Upper lobe of right lung (tissue), 1 donor: ENCODE results near the gene EPHA1. TPM values are rescaled to one million over a fixed set of nuclear protein-coding genes. Genes with fewer than 3 reads are reported as not detected.

Source experiments
- ATAC-seq: fragments of 200-7000 bp; cut with Tn5 transposase; one replicate; pipeline ENCODE4 v1.9.1; 2020; ENCODE audit warnings: mild to moderate bottlenecking, moderate library complexity
- DNase-seq: peaks from one replicate; pipeline ENCODE4 v3.0.0-alpha.2; 2020
- H3K27ac ChIP-seq: fragments of 200-600 bp; one replicate; pipeline ENCODE4 v1.8.0; 2022
- H3K27me3 ChIP-seq: fragments of 200-600 bp; one replicate; pipeline ENCODE4 v1.8.0; 2022; ENCODE audit warnings: mild to moderate bottlenecking
- H3K36me3 ChIP-seq: fragments of 200-600 bp; one replicate; pipeline ENCODE4 v1.8.0; 2022
- H3K4me1 ChIP-seq: fragments of 200-600 bp; one replicate; pipeline ENCODE4 v1.8.0; 2022
- H3K4me3 ChIP-seq: fragments of 200-600 bp; one replicate; pipeline ENCODE4 v1.8.0; 2022; ENCODE audit warnings: mild to moderate bottlenecking
- H3K9me3 ChIP-seq: fragments of 200-600 bp; one replicate; pipeline ENCODE4 v1.8.0; 2022
- CTCF ChIP-seq: fragments of 200-600 bp; IDR thresholded peaks from one replicate; pipeline ENCODE4 v1.8.0; 2022; ENCODE audit warnings: antibody characterized with exemption
- intact Hi-C: fragments of 100-400 bp; cut with DNase I; formaldehyde crosslinking; loops from one replicate; pipeline ENCODE4 v1.11.0; 2022
- total RNA-seq: library from RNA; stranded (reverse); fragmentation: NEBNext Ultra II Directional; extraction: Animal tissue kit (Norgen Biotek cat#: 25700); gene quantifications from one replicate; pipeline ENCODE4 v1.2.1, GENCODE V29; 2021
- donor health status: DM: no; HTN: yes; CAD: no; lungs with severe emphysema.

The EPHA1 gene
- total RNA-seq, 1 donor from 2014 or later, result 13.9 TPM

GRCh38 chr7:143411976-143412708 is 3.5 kb upstream of the EPHA1 start:
- intact Hi-C loops, result no loop called here
- no peaks in the 10 kb centered on the region for H3K27me3 ChIP-seq
- no peak overlapping the region for H3K27ac ChIP-seq
- TF ChIP-seq CTCF, result no peak
- no peaks in the 10 kb centered on the region for H3K36me3 ChIP-seq
- no peaks in the 10 kb centered on the region for H3K9me3 ChIP-seq
- ATAC-seq, result no peak
- H3K4me1 ChIP-seq, result peaks cover 29% of the 10 kb centered on the region
- DNase-seq, result no peak
- H3K4me3 ChIP-seq, result no peak overlapping the region

DNA sequence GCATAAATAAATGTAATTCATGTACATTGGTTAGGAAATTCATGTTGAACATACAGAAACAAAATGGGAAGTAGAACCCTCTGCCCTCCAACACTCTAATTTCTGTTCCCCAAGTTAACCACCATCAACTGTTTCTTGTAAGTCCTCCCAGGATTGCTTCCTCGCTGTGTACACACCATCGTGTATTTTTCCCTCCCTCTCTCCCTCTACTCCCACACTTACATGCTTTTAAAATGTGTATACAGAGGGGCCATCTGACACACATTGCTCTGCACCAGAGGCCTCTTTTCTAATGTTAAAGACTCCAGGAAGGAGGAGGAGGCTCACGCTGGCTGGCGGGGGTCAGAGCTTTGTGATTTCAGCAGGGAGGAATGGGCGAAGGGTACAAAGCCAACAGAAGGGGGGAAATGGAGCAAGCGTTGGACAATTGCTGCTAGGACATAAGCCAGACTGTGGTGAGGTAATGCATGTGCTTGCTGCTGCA is 1.9 kb upstream of the EPHA1 start:
- H3K4me1 ChIP-seq, result peaks cover 29% of the 10 kb centered on the region
- no peak for TF ChIP-seq CTCF
- no peak overlapping the region for H3K4me3 ChIP-seq
- no peaks in the 10 kb centered on the region for H3K36me3 ChIP-seq
- intact Hi-C loops, result no loop called here
- no peak for DNase-seq
- peak overlapping the region; percentile 6 for H3K27ac ChIP-seq
- no peaks in the 10 kb centered on the region for H3K27me3 ChIP-seq
- H3K9me3 ChIP-seq, result no peaks in the 10 kb centered on the region
- ATAC-seq, result peak; percentile 34

GRCh38 chr7:143408252-143408685 is 387 bp downstream of the EPHA1 start:
- Histone ChIP-seq H3K4me3 (peak overlapping the region; percentile 52), H3K4me1 (peaks cover 38% of the 10 kb centered on the region), H3K9me3 (no peaks in the 10 kb centered on the region), H3K27ac (peak overlapping the region; percentile 42), H3K27me3 (no peaks in the 10 kb centered on the region), H3K36me3 (no peaks in the 10 kb centered on the region)
- TF ChIP-seq CTCF, result no peak
- intact Hi-C loops, result no loop called here
- DNase-seq (no peak), ATAC-seq (peak; percentile 33)

- no peaks in the 10 kb centered on the region for H3K36me3 ChIP-seq
- TF ChIP-seq CTCF, result no peak
- no peak for DNase-seq
- no peaks in the 10 kb centered on the region for H3K27me3 ChIP-seq
- H3K4me3 ChIP-seq, result peak overlapping the region; percentile 52
- H3K27ac ChIP-seq, result peak overlapping the region; percentile 6
- peaks cover 42% of the 10 kb centered on the region for H3K4me1 ChIP-seq
- H3K9me3 ChIP-seq, result no peaks in the 10 kb centered on the region
- intact Hi-C loops, result no loop called here
- no peak for ATAC-seq
These were observed 1.1 kb downstream of the EPHA1 start for GRCh38 chr7:143407287-143408251.

GRCh38 chr7:143406002-143406357 is 2.7 kb downstream of the EPHA1 start:
- H3K4me3 ChIP-seq, result no peak overlapping the region
- no peak for TF ChIP-seq CTCF
- H3K4me1 ChIP-seq, result peaks cover 39% of the 10 kb centered on the region
- ATAC-seq (no peak), DNase-seq (no peak)
- H3K36me3 ChIP-seq, result no peaks in the 10 kb centered on the region
- H3K27ac ChIP-seq, result peak overlapping the region; percentile 17
- no peaks in the 10 kb centered on the region for H3K27me3 ChIP-seq
- intact Hi-C loops, result no loop called here
- no peaks in the 10 kb centered on the region for H3K9me3 ChIP-seq
